RCC 7860 (cell line): ENCODE data around the gene BLOC1S2.
A peak's percentile ranks its signal among the peaks of the same experiment; 100 is the strongest.
"Not testable (repeated sequence)": the region's sequence is repeated elsewhere in the genome, so short reads cannot be mapped to it uniquely, and the experiment has no call there.

ENCODE experiments used
- DNase-seq: peaks from one replicate; pipeline ENCODE4 v3.0.0-alpha.2; 2015; ENCODE audit warnings: low spot score
- FAIRE-seq: peaks from 2 replicates; lab custom pipeline; 2012; peaks lifted over from hg19 to GRCh38; lab: Jason Lieb, UNC

BLOC1S2 gene

GRCh38 chr10:100286051-100287033 is at the start of gene BLOC1S2:
TSS of gene BLOC1S2 (minus strand) at chr10:100286680. CDS start at chr10:100286659, 21 bp downstream.
- FAIRE-seq (peak; percentile 26), DNase-seq (peak; percentile 84)

DNA sequence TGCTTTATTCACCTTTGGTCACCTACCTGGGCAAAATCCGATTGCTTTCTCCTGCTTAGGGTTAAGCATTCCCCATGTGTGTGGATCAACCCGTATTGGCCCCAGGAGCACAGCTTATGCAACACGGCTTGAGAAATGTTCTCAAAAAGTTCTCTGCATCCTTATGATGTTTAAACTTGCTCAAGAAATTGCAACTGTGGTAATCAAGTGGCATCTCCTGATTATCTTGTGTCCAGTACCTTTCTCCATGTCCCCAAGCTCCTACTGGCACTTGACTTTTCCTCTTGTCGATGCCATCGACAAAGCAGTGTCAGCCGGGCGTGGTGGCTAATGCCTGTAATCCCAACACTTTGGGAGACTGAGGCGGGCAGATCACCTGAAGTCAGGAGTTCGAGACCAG is 48.3 kb upstream of the BLOC1S2 start:
- DNase-seq (no peak), FAIRE-seq (no peak)

DNA sequence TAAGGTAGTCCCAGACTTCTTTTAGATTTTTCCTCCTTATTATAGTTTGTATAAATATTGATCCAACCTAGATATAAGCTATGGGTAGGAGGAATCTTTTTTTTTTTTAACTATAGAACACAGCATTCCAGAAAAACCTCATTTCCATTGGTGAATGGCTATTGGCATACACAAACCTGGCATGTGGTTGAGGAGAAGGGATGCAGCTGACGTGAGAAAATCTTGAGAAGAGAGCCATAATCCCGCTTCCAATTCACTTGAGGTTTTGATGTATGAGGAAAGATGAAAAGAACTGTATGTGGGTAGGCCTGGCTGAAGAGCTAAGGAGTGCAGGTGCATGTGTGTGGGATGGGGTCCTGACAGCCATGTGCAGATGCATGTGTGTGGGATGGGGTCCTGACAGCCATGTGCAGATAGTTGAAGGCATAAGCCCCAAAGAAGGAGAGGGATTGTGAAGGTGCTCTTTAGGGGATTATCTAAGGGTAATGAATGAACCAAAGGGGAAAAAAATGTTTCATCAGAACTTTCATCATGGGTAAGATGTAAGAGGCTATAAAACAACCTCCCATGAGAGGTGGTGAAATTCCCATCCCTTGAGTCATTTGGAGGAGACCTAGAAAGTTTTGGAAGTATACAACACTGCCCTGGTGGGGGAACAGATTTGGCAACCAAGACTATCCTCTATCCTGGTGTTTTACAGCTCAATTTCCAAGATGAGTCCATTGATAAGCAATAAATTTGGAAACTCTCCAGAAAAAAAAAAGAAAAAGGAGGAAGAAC is 47.4 kb upstream of the BLOC1S2 start:
- DNase-seq, result no peak
- FAIRE-seq, result no peak

GRCh38 chr10:100333106-100333505 is 46.6 kb upstream of the BLOC1S2 start:
- FAIRE-seq (no peak), DNase-seq (no peak)

DNA sequence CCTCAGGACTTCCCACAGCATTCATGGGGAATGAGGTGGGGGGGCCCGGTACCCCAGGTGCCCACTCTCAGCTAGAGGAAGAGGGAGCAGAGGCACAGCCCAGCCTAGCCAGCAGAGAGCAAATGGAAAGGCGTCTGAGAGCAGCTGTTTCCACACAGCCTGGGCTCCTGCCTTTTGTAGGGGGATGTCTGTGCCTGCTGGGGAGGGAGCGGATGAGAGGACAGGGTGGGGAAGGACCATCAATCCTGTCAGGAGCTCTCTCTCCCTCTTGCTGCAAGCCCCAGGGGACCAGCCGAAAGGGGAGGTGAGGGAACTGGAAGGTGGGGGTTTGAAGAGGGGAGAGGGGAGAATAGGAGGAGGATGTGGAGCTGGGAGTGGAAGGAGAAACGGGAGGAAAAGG is 43.6 kb upstream of the BLOC1S2 start, which contains the start of gene PKD2L1:
TSS of gene PKD2L1 (minus strand) at position 150 of the 400 bp plus-strand sequence. CDS start at position 25, 125 bp downstream.
- DNase-seq, result no peak
- no peak for FAIRE-seq

- DNase-seq (no peak), FAIRE-seq (no peak)
Measured at GRCh38 chr10:100328198-100328597, 41.7 kb upstream of the BLOC1S2 start.

GRCh38 chr10:100327718-100328009 is 41.2 kb upstream of the BLOC1S2 start:
- DNase-seq (no peak), FAIRE-seq (no peak)

DNA sequence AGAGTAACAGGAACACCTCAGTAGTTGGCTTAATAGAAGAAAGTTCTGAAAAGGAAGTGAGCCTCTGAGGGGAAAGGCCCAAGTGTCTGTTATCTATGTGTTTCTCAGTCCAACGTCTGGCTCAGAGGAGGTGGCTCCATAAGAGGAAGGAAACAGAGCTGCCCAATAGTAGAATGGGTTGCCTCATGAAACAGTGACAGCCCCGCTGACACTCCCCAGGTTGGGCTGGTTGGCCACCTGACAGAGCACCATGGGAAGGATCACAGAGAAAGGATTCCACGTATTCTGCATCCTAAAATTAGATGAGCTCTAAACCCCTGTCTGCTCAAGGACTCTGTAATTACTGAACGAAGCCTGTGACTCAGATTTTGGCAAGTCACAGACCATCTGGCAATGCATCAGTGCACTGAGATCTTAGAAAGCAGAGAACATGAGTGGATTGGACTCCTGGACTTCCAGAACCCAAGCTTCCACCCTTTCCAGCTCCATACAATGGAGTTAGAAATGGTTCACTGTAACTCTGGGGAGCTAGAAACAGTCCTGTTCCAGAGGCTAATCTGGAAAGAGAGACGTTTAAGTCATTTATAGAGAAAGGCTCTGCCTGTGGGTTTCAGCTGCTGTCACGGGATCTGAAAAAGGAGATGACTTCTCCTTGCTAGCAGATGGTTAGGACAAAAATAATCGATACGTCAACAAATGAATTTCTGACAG is 40.7 kb upstream of the BLOC1S2 start:
- FAIRE-seq (no peak), DNase-seq (no peak)

DNA sequence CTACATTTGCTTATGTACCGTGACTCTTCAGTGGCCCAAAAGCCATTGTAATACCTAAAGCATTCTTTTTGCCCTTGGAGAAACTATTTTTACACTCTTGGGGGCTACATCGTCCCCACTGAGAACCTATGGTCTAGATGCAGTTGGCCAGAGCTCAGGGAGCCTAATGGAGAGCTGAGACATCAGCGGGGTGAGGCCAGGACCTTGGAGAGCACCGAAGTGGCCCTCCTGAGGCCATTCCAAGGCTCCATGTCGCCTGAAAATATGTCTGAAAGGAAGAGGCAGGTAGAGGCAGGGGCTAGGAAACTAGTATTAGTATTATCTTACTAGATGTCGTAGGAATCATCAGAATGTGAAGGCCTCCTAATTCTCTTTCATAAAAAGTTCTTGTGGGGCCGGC is 38.7 kb upstream of the BLOC1S2 start:
- DNase-seq, result no peak
- no peak for FAIRE-seq

- FAIRE-seq (no peak), DNase-seq (no peak)
Measured at GRCh38 chr10:100319707-100320402, 33.4 kb upstream of the BLOC1S2 start.

GRCh38 chr10:100318207-100318606 is 31.7 kb upstream of the BLOC1S2 start:
- DNase-seq (no peak), FAIRE-seq (no peak)

DNA sequence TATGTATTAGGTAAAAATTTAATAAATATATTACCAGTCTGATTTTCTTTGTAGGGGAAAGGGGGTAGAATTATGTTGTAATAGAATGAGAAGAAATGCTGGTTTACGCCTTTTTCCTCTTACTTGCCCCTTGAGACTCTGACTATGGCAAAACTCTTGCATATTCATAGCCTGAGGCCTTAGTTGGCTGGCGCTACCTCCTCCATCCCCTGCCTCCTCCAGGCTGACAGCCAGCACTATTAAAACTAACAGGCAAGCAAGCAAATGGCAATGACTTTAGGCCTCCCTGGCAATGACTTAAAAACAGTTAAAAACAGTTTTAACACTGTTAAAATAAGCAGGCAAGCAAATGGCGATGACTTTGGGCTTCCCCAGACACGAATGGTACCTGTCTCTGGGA is 29.1 kb upstream of the BLOC1S2 start:
- DNase-seq (no peak), FAIRE-seq (no peak)

- FAIRE-seq, result no peak
- no peak for DNase-seq
Measured at GRCh38 chr10:100311298-100311697, 24.8 kb upstream of the BLOC1S2 start.

GRCh38 chr10:100307684-100308083 is 21.2 kb upstream of the BLOC1S2 start:
- DNase-seq, result no peak
- FAIRE-seq, result no peak

DNA sequence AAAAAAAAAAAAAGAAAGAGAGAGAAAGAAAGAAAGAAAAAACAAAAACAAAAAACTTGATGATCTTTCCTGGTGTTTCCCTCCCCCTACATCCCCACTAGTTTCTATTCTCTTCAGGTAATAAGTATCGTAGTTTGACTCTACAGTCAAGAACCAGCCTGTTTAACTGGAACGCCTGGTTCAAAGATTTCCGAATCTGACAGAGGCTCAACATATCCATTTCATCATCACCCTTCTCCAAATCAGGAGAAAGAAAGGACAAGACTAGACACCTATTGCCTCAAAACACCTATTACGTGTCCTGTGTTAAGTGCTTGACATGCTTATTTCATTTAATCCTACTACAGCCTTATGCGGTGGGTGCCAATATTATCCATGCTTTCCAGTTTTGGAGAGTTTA is 20.4 kb upstream of the BLOC1S2 start:
- FAIRE-seq, result no peak
- DNase-seq, result no peak

- FAIRE-seq (no peak), DNase-seq (no peak)
Measured at GRCh38 chr10:100304414-100304813, 17.9 kb upstream of the BLOC1S2 start.

GRCh38 chr10:100303724-100304319 is 17.3 kb upstream of the BLOC1S2 start:
- DNase-seq (peak; percentile 17), FAIRE-seq (peak; percentile 63)

DNA sequence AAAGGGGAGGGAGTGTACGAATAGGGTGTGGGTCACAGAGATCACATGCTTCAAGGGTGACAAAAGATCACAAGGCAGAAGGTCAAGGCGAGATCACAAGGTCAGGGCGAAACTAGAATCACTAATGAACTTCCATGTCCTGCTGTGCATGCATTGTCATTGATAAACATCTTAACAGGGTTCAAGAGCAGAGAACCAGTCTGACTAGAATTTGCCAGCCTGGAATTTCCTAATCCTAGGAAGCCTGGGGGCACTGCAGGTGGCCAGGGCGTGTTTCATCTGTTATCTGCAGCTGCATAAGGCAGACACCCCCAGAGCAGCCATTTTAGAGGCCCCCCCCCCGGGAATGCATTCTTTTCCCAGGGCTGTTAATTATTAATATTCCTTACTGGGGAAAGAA is 14.6 kb upstream of the BLOC1S2 start:
- not testable (repeated sequence) for FAIRE-seq, DNase-seq

GRCh38 chr10:100297242-100297641 is 10.8 kb upstream of the BLOC1S2 start:
- FAIRE-seq (no peak), DNase-seq (no peak)

DNA sequence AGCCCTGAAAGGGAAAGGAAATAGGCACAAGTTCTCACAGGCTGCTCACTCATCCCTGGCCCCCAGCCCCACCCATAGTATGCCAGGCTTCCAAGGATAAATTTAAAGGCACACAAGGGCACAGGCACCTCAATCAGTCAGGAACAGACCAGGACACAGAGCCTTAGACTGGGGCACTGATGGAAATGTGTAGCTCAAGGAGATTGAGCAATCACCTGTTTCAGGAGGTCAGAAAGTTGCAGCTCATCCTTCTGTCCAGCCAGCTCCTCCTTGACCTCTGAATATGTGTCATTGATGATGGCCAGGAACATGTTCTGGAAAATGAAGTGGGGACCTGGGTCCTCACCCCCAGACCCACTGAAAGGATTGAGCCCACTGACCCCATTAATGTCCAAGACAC is 6.6 kb upstream of the BLOC1S2 start:
- DNase-seq, result no peak
- no peak for FAIRE-seq
